ENCODE results near the gene KLHL29. TPM values are rescaled to one million over a fixed set of nuclear protein-coding genes. Genes with fewer than 3 reads are reported as not detected.

Gene KLHL29
- total and polyA plus RNA-seq, 2 of the 13 experiments (the other 11 are each of a cell fraction or from before 2014, with no cell fraction given) = 0.01 TPM; not detected in 1

GRCh38 chr2:23556929-23557328 lies 171.9 kb downstream of the KLHL29 start:
- Histone ChIP-seq H3K9me3 (ENCODE audit: low read length) (no peaks in the 10 kb centered on the region), H4K20me1 (ENCODE audit: insufficient read depth, low read length) (no peaks in the 10 kb centered on the region), H3K79me2 (ENCODE audit: insufficient read depth, low read length) (no peaks in the 10 kb centered on the region), H3K4me2 (ENCODE audit: low read depth, low read length) (no peak overlapping the region), H3K9ac (ENCODE audit: insufficient read depth, low read depth, low read length) (no peak overlapping the region), H3K4me1 (ENCODE audit: insufficient read depth, low read length) (no peaks in the 10 kb centered on the region), H2AFZ (ENCODE audit: low read length) (no peak overlapping the region), H3K27ac (ENCODE audit: extremely low read length, insufficient read depth, low read length) (no peak overlapping the region), H3K4me3 (replicated peaks in 1 of 3; ENCODE audit: insufficient read depth in 1 of 3, low read depth in 2 of 3, low read length in 3 of 3) (no peak overlapping the region), H3K27me3 (ENCODE audit: control insufficient read depth in 1 of 2, insufficient read depth in 2 of 2, low read length in 2 of 2) (peaks cover 2 to 38% of the 10 kb centered on the region in 2 experiments; a peak in 3 of 5 replicates), H3K36me3 (replicated peaks in 1 of 2; ENCODE audit: control insufficient read depth in 1 of 2, insufficient read depth in 2 of 2, low read length in 2 of 2) (no peaks in the 10 kb centered on the region)
- in situ Hi-C loops (cut with HindIII; ENCODE audit: extremely low pct_ligation_motif_present, low pct_unique_long_range_greater_than_20kb) = no loop called here
- intact Hi-C loops (cut with micrococcal nuclease; ENCODE audit: unreplicated experiment) = no loop called here
- ATAC-seq (no peak), DNase-seq (ENCODE audit: low spot score) (no peak), FAIRE-seq (no peak)
- 24% methylated on average over 8 of the region's 9 CpGs for WGBS (ENCODE audit: low lambda C conversion rate)
- TF ChIP-seq GABPB1 (CRISPR knock-in tag; IDR thresholded peaks at IDR 0.05) = no peak
- TF ChIP-seq IRF1 (CRISPR knock-in tag; IDR thresholded peaks at IDR 0.05; ENCODE audit: low read depth) = no peak
- no peak for TF ChIP-seq MEIS1 (CRISPR knock-in tag; IDR thresholded peaks at IDR 0.05; ENCODE audit: borderline replicate concordance)
- TF ChIP-seq GRHL1 (CRISPR knock-in tag; conservative IDR thresholded peaks at IDR 0.05) = no peak
- TF ChIP-seq ZNF737 (CRISPR knock-in tag; IDR thresholded peaks at IDR 0.05; ENCODE audit: borderline replicate concordance) = no peak
- no peak for TF ChIP-seq TEAD3 (CRISPR knock-in tag; optimal IDR thresholded peaks at IDR 0.05; ENCODE audit: borderline replicate concordance)
- no peak for TF ChIP-seq FLYWCH1 (CRISPR knock-in tag; IDR thresholded peaks at IDR 0.05)
- no peak for TF ChIP-seq ZNF292 (CRISPR knock-in tag; IDR thresholded peaks at IDR 0.05; ENCODE audit: borderline replicate concordance, low read depth)
- CTCF ChIA-PET (ENCODE audit: low intra/inter-chr PET ratio, low total read pairs) = no interaction called here
- BruUV-seq (replicated peaks) = no TSS peak
- POLR2A ChIA-PET = no interaction called here

Data from HepG2 (cell line).